ENCODE results near the gene PLS1. TPM values are rescaled to one million over a fixed set of nuclear protein-coding genes. Genes with fewer than 3 reads are reported as not detected.

The PLS1 gene, protein sequence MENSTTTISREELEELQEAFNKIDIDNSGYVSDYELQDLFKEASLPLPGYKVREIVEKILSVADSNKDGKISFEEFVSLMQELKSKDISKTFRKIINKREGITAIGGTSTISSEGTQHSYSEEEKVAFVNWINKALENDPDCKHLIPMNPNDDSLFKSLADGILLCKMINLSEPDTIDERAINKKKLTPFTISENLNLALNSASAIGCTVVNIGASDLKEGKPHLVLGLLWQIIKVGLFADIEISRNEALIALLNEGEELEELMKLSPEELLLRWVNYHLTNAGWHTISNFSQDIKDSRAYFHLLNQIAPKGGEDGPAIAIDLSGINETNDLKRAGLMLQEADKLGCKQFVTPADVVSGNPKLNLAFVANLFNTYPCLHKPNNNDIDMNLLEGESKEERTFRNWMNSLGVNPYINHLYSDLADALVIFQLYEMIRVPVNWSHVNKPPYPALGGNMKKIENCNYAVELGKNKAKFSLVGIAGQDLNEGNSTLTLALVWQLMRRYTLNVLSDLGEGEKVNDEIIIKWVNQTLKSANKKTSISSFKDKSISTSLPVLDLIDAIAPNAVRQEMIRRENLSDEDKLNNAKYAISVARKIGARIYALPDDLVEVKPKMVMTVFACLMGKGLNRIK
- total RNA-seq (2021; fragmentation: NEBNext Ultra II Directional; extraction: Animal tissue kit (Norgen Biotek cat#: 25700)): 32.7 and 44.7 TPM in 2 replicates
- 10.6 and 18.7 TPM in 2 replicates for polyA plus RNA-seq (2011; rRNA removed)
- polyA plus RNA-seq (2011; cell fraction: cytosol; rRNA removed): 19.0 TPM
- polyA plus RNA-seq (2011; cell fraction: nucleus; rRNA removed): 5.2 TPM
- 16.9 to 33.5 TPM (median 23.2 TPM) in 4 replicates for polyA plus RNA-seq (2012, experiment 1 of 2)
- 2.0 TPM for polyA plus RNA-seq (2012, experiment 2 of 2)
- 20.8 TPM for polyA plus RNA-seq (2013, experiment 1 of 2)
- 21.3 TPM for polyA plus RNA-seq (2013, experiment 2 of 2)
- 21.8 and 32.1 TPM in 2 replicates for polyA minus RNA-seq (2011; rRNA and poly(A)+ RNA removed)
- polyA minus RNA-seq (2011; cell fraction: cytosol; rRNA and poly(A)+ RNA removed): 15.0 TPM
- 15.1 TPM for polyA minus RNA-seq (2011; cell fraction: nucleus; rRNA and poly(A)+ RNA removed)
- long read RNA-seq, experiment 1, transcript PLS1-202 (16 exons, 3,706 nt): major isoform, 9 of 36 reads
- long read RNA-seq, experiment 1, partial matches to known transcripts: 10 of 36 reads
- long read RNA-seq, experiment 1, other reads (novel, unspliced or antisense): 17 of 36 reads
- long read RNA-seq, experiment 2, transcript PLS1-202 (16 exons, 3,706 nt): major isoform, 11 of 21 reads
- long read RNA-seq, experiment 2, partial matches to known transcripts: 8 of 21 reads
- long read RNA-seq, experiment 2, other reads (novel, unspliced or antisense): 2 of 21 reads

DNA sequence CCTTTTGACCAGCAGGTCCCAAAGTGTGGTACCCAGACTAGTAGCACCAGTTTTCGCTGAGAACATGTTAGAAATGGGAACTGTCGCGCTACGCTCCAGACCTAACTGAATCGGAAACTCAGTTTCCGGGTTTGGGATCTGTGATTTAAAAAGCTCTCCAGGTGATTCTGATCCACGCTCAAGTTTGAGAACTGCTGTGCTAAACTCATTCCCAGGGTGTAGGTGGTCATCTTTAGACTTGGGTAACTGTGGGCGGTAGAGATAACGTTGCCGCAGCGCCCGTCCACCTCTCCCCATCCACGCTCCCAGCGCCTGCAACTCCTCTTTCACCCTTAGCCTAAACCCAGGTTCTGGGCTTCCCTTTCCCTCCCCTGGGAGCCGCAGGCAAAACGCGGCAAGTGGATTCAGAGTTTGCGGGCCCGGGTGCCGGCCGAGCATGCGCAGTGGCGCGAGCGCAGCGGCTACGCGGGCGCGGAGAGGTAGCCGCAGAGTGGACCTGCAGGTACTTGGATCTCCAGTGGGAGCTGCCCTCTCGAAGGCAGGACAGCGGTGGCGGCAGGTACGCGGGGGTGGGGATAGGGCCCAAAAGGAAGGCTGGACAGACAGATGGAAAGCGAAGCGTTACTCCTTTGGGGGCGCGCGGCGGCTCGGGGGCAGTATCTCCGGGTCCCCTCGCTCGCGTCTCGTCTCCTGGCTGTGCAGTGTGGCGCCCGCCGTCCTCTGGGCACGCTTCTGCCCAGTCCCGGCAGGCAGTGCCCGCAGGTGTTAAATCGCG lies at the start of gene PLS1:
PLS1 (plus strand) TSS at position 443 of the 775 bp plus-strand sequence. CDS start 67,845 bp downstream, outside the sequence.
- no peaks in the 10 kb centered on the region; the same call in 1 of the 2 replicates for H3K79me1 ChIP-seq (ENCODE audit: low read depth, low read length)
- H3K23me2 ChIP-seq (ENCODE audit: low read depth, low read length): peaks cover 8% of the 10 kb centered on the region
- DNase-seq (ENCODE audit: low read depth in 1 of 2, low spot score in 2 of 2) (peak; percentile 65 to 100), FAIRE-seq (no peak)
- H3K18ac ChIP-seq (ENCODE audit: extremely low read depth, low read length): peak within 1 kb of the TSS; percentile 99
- H3K4ac ChIP-seq (replicated peaks; ENCODE audit: insufficient read length, low read depth, low read length): peak within 1 kb of the TSS; percentile 27
- H2BK15ac ChIP-seq (ENCODE audit: low read length): no peak within 1 kb of the TSS; the same call in 1 of the 2 replicates
- WGBS, 2 experiments (ENCODE audit: extremely low coverage in 1 of 2, insufficient coverage in 1 of 2, insufficient read length in 1 of 2, insufficient replicate concordance in 2 of 2, low coverage in 1 of 2, low lambda C conversion rate in 2 of 2, missing lambda C conversion rate in 1 of 2): 1% methylated on average over 56 of the region's 56 CpGs; no CpG with 5 or more reads in 1 of the 2 experiments
- H3K4me1 ChIP-seq (replicated peaks in 1 of 4; ENCODE audit: control insufficient read depth in 3 of 4, insufficient read depth in 4 of 4, low read length in 3 of 4): peaks cover 0 to 4% (median 2%) of the 10 kb centered on the region in 4 experiments; a peak in 2 of 7 replicates
- ChIA-PET POLR2A (ENCODE audit: partially characterized antibody) (interaction anchor here (1.4 kb wide), 1 partner anchor 15 kb away, joined by 8 read pairs; no protein-coding TSS in a partner anchor), CTCF (ENCODE audit: partially characterized antibody) (interaction anchor here (0.7 to 1.2 kb wide), 2 partner anchors 18 to 61 kb away, joined by 3 to 4 read pairs; no protein-coding TSS in a partner anchor)
- no peak within 1 kb of the TSS for H3K56ac ChIP-seq (replicated peaks; ENCODE audit: insufficient read length, low read depth, low read length)
- 0 out of 2 replicates have a peak within 1 kb of the TSS, but pooled peaks have one; percentile 29 for H2BK20ac ChIP-seq (ENCODE audit: low read length)
- no peak within 1 kb of the TSS for H3K23ac ChIP-seq (ENCODE audit: insufficient read length)
- H4K8ac ChIP-seq (ENCODE audit: extremely low read depth, insufficient read depth, low read length): no peak within 1 kb of the TSS; the same call in 1 of the 2 replicates
- peak within 1 kb of the TSS; percentile 57 to 77 for H3K4me2 ChIP-seq (ENCODE audit: insufficient read depth in 1 of 2, low read depth in 2 of 2, low read length in 2 of 2)
- no peaks in the 10 kb centered on the region for H3K36me3 ChIP-seq (ENCODE audit: control insufficient read depth in 2 of 4, insufficient read depth in 4 of 4, low read length in 3 of 4)
- no peak within 1 kb of the TSS for H2AK5ac ChIP-seq (ENCODE audit: low read depth, low read length)
- peak within 1 kb of the TSS; percentile 94 for H2AFZ ChIP-seq (ENCODE audit: low read length)
- peak within 1 kb of the TSS; percentile 68 to 91 (median 78) for H3K4me3 ChIP-seq (ENCODE audit: extremely low read depth in 1 of 4, insufficient read depth in 2 of 4, low read depth in 3 of 4, low read length in 4 of 4)
- H3K27me3 ChIP-seq (replicated peaks in 1 of 4; ENCODE audit: control insufficient read depth in 3 of 4, extremely low read depth in 1 of 4, insufficient read depth in 3 of 4, low read length in 3 of 4): no peaks in the 10 kb centered on the region
- H3K9ac ChIP-seq (replicated peaks in 1 of 4; ENCODE audit: extremely low read depth in 1 of 4, low read depth in 3 of 4, low read length in 3 of 4): peak within 1 kb of the TSS; percentile 42 to 62 (median 44); a peak in 6 of 7 replicates
- H2BK12ac ChIP-seq (ENCODE audit: low read depth, low read length): no peak within 1 kb of the TSS
- no peaks in the 10 kb centered on the region for H3K9me3 ChIP-seq (ENCODE audit: insufficient read depth in 2 of 2, low read depth in 1 of 2, low read length in 1 of 2)
- no peak within 1 kb of the TSS for H3K27ac ChIP-seq (ENCODE audit: low read depth, low read length)
- H3K79me2 ChIP-seq (ENCODE audit: control insufficient read depth in 1 of 2, insufficient read depth in 2 of 2, low read length in 2 of 2): peaks cover 0 to 7% of the 10 kb centered on the region in 2 experiments; a peak in 2 of 4 replicates
- peak within 1 kb of the TSS; percentile 66 for H4K91ac ChIP-seq (replicated peaks; ENCODE audit: insufficient read length, low read length)
- peak within 1 kb of the TSS; percentile 68 for H4K5ac ChIP-seq (ENCODE audit: insufficient read length, low read depth, low read length)
- no peak within 1 kb of the TSS for H3K14ac ChIP-seq (ENCODE audit: insufficient read length)
- H2BK5ac ChIP-seq (ENCODE audit: low read depth, low read length): peak within 1 kb of the TSS; percentile 60; the same call in 1 of the 2 replicates
- no peaks in the 10 kb centered on the region for H4K20me1 ChIP-seq (replicated peaks in 1 of 2; ENCODE audit: control insufficient read depth in 1 of 2, insufficient read depth in 2 of 2, low read length in 2 of 2)
- H2BK120ac ChIP-seq (replicated peaks; ENCODE audit: low read depth, low read length): no peak within 1 kb of the TSS
- TF ChIP-seq TBP (IDR thresholded peaks at IDR 0.05; ENCODE audit: low read depth, low read length): peak; percentile 83
- TF ChIP-seq HDAC2 (IDR thresholded peaks at IDR 0.05; ENCODE audit: borderline replicate concordance in 1 of 2, low read depth in 2 of 2, low read length in 2 of 2): peak; percentile 50 to 84; a peak in 2 of 4 replicates
- no peak for TF ChIP-seq TEAD4 (IDR thresholded peaks at IDR 0.05; ENCODE audit: low read depth, low read length)
- 0 out of 3 replicates have a peak, but pooled peaks of 1 of the 2 experiments have one; percentile 34 for TF ChIP-seq EP300 (IDR thresholded peaks at IDR 0.05; ENCODE audit: borderline replicate concordance in 1 of 2, low read depth in 2 of 2, low read length in 2 of 2)
